IPS-11a (cell line): ENCODE measurements around the gene MICAL3.
"Not testable (repeated sequence)": the region's sequence is repeated elsewhere in the genome, so short reads cannot be mapped to it uniquely, and the experiment has no call there.

Experiments used
- H3K4me3 ChIP-seq: one replicate; pipeline ENCODE4 v1.5.1; 2013; ENCODE audit warnings: low read depth, low read length, control low read depth

Gene MICAL3

GRCh38 chr22:18000441-18001039 lies 23.8 kb downstream of the MICAL3 start:
- peak overlapping the region; percentile 69 for H3K4me3 ChIP-seq

DNA sequence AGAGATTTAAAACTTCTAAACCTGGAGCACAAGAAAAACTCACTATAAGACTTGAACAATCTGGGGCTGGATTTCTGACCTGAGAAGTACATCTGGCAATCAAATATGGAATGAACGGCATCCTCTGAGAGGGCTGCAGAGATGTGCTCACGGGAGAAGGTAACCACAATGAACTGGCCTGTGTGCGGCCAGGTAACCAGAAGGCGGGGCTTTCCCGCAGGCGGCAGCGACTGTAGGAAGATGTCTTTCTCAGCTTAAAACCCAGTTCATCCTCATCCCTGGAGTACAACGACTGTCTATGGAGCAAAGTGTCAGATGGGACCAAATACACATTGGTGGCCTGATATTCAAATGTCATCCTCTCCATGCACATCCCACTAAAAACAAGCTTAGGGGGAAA lies 24.5 kb downstream of the MICAL3 start:
- H3K4me3 ChIP-seq = no peak overlapping the region

DNA sequence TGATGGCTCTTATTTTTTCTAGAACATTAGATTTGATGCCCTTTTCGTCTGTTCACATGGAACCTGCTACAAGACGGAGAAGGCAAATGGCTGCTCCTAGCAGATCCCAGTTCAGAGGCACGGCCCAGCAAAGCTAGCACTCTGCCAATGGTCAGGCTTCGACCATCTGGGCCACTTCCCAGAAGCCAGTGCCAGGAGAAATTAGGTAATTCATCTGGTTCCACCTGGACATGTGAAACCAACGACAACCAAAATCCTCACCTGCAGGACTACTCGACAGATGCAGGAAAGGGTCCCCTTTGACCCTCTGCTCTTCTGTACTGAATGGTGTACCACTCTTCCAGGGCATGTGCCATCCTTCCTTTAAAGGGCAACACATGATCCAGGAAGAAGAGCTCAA lies 25.4 kb downstream of the MICAL3 start:
- H3K4me3 ChIP-seq = no peak overlapping the region

- H3K4me3 ChIP-seq = no peak overlapping the region
Observed at GRCh38 chr22:17997456-17997855, 26.9 kb downstream of the MICAL3 start.

GRCh38 chr22:17995256-17995655 lies 29.1 kb downstream of the MICAL3 start:
- not testable (repeated sequence) for H3K4me3 ChIP-seq

DNA sequence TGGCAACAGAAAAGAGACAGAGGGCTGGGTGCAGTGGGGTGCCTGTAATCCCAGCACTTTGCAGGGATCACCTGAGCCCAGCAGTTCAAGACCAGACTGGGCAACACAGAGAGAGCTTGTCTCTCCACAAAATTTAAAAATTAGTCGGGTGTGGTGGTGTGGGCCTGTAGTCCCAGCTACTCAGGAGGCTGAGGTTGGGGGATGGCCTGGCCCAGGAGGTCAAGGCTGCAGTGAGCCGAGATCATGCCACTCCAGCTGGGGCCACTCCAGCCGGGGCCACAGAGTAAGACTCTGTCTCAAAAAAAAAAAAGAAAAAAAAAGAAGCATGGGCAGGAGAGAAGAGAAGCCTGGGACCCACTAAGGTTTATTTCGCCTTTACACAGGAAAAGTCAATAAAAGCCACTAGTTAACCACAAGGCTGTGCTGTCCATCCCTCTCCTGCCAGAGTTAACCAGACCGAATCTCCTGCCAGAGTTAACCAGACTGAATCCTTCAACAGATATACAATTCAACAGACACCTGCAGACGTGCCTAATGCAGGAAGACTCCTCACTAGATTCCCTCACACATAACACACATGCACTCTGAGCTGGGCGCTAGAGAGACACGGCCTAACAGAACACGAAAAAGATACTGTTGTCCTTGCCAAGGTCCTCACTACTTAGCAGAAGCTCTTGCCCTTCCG lies 29.8 kb downstream of the MICAL3 start:
- no peak overlapping the region for H3K4me3 ChIP-seq

GRCh38 chr22:17992976-17993375 lies 31.4 kb downstream of the MICAL3 start:
- not testable (repeated sequence) for H3K4me3 ChIP-seq

- not testable (repeated sequence) for H3K4me3 ChIP-seq
Observed at GRCh38 chr22:17991992-17992391, 32.4 kb downstream of the MICAL3 start.

DNA sequence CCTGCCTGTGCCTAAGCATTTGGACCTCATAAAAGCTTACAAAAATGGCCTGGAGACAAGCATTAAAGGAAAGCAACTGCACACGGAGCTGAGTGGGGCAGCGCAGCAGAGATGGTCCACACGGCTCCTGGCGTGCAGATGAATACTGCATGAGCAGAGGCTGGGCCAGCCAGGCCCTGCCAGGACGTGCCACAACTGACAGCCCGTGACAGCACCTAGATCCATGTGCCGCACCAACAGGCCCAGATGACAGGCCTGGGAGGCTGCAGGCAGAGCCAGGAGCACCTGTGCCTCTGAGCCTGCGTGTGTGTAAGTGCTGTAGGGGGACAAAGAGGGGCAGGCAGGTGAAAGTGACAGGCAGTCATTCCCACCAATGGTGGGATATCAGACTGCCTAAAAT lies 33.4 kb downstream of the MICAL3 start:
- no peak overlapping the region for H3K4me3 ChIP-seq

- H3K4me3 ChIP-seq = no peak overlapping the region
Observed at GRCh38 chr22:17990147-17990546, 34.2 kb downstream of the MICAL3 start.

- H3K4me3 ChIP-seq = no peak overlapping the region
Observed at GRCh38 chr22:17988800-17989513, 35.4 kb downstream of the MICAL3 start.

- no peak overlapping the region for H3K4me3 ChIP-seq
Observed at GRCh38 chr22:17985606-17986005, 38.8 kb downstream of the MICAL3 start.

GRCh38 chr22:17985071-17985470 lies 39.3 kb downstream of the MICAL3 start:
- H3K4me3 ChIP-seq = not testable (repeated sequence)

DNA sequence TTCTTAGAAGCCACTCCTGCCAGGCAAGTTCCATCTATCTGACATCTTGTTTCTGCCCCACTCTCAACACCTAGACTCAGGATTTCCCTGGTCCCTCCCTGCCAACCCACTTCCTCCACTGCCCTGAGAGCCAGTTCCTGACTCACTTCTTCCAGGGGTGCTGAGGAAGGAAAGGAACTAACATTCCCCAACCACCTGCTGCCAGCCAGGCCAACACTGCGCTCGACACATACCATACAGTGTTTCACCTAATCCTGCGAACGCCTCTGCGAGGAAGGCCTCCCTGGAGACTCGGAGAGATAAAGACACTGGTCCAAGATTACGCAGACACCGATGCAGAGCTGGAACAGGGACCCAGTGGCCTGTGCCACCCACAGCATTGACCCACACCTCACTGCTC lies 40.2 kb downstream of the MICAL3 start:
- no peak overlapping the region for H3K4me3 ChIP-seq

- H3K4me3 ChIP-seq = no peak overlapping the region
Observed at GRCh38 chr22:17982572-17983141, 41.7 kb downstream of the MICAL3 start.

GRCh38 chr22:17981497-17981896 lies 42.9 kb downstream of the MICAL3 start:
- H3K4me3 ChIP-seq = no peak overlapping the region

DNA sequence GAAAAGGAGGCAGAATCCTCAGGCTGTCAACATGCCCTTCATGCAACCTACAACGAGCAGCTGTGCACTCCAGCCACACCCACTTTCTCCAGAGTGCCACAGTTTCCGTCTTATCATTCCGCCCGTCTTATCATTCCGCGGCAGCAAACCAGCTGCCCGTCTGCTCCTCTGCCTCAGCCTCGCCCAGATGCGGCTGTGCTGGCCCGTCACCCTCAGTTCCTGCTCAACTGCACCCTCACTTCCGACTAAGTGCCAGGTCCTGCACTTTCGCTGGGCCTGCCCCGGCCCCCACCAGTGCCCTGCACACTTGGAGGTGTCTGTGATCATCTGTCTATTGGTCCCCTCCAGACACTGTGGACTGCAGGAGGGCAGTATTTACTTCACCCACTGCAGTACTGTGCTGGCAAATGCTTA lies 43.7 kb downstream of the MICAL3 start:
- H3K4me3 ChIP-seq = no peak overlapping the region

DNA sequence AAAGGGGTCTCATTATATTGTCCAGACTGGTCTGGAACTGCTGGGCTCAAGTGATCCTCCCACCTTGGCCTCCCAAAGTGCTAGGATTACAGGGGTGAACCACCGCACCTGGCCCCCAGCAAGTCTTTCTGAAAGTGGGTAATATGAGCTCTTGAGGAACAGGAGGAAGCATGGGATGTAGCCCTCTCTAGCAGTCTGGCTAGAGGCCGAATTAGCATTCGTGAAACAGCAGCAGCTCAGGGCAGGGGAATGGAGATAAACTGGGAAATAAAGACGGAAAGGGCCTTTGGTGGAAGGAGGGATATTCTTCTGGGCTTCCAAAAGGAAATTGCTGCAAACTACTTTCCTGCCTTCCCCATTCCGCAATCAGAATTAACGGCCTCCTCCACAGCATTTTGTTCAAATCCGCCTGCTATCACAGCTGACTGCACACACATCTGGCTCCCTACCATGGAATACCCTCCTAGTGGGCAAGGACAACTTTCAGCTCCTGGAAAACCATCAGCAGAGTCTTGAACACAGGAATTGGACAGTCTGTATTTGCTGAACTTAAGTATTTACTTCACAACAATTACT lies 44.3 kb downstream of the MICAL3 start:
- H3K4me3 ChIP-seq = no peak overlapping the region

DNA sequence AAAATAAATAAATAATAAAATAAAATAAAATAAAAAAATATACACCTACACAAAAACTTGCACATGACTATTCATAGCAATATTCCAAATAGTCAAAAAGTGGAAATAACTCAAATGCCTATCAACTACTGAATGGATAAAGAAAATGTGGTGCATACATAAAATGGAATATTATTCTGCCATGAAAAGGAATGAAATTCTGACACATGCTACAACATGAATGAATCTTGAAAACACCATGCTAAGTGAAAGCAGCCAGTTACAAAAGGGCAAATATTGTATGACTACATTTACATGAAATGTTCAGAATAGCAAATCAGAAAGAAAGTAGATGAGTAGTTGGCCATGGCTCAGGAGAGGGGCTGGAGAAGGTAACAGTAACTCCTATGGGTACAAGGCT lies 46.3 kb downstream of the MICAL3 start:
- H3K4me3 ChIP-seq = no peak overlapping the region

DNA sequence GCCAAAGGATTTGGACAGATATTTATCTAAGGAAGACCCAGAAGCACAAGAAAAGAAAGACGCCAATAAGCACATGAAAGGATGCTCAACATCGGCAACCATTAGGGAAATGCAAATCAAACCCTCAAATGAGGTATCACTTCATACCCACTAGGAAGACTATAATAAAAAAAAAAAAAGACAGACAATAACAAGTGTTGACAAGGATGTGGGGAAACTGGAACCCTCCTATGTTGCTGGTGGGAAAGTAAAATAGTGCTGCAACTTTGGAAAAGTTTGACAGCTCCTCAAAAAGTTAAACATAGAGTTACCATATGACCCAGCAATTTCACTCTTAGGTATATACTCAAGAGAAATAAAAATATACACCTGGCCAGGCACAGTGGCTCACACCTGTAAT lies 47.0 kb downstream of the MICAL3 start:
- H3K4me3 ChIP-seq = no peak overlapping the region

DNA sequence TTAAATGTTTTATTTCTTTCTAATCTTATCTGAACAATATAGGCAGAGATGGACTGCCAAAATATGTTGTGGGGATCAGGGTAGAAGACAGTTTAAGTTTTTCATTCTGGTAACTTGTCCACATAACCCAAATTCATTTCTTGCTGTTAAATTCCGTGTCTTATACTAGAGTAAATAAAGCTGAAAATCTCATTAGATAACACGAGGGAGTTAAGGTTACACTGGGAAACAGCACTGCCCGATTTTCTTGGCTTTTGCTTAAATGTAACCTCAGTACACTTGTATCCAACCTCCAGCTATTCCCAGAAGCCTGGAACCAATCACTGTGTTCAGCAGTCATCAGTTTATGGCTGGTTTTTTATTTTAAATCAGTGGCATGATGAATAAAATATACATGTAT lies 48.2 kb downstream of the MICAL3 start:
- no peak overlapping the region for H3K4me3 ChIP-seq
